HL-60 (cell line): ENCODE results near the gene GCGR.
A peak's percentile ranks its signal among the peaks of the same experiment; 100 is the strongest.

Experiments
- DNase-seq, 2 experiments: peaks; one replicate each; pipeline ENCODE4 v3.0.0-alpha.2; 2010 to 2020; ENCODE audit warnings: low read depth in 1 of 2, low spot score in 1 of 2
- H3K27ac ChIP-seq: fragments of 250-450 bp; sonication (Bioruptor Pico); replicated peaks from 2 replicates; pipeline ENCODE4 v1.5.1; 2020; ENCODE audit warnings: mild to moderate bottlenecking, moderate library complexity
- H3K27me3 ChIP-seq: fragments of 250-450 bp; sonication (Bioruptor Pico); 2 replicates; pipeline ENCODE4 v1.5.1; 2021; ENCODE audit warnings: mild to moderate bottlenecking, moderate library complexity; ENCODE audit not compliant: insufficient read depth, poor library complexity, severe bottlenecking
- H3K4me3 ChIP-seq: replicated peaks from 2 replicates; pipeline ENCODE4 v1.5.1; 2011; ENCODE audit warnings: mild to moderate bottlenecking, control low read depth, low read length; ENCODE audit not compliant: insufficient read depth
- GABPA ChIP-seq: IDR thresholded peaks from 2 replicates; pipeline ENCODE4 v1.6.1; 2012; ENCODE audit warnings: low read depth
- POLR2AphosphoS5 ChIP-seq: IDR thresholded peaks from 2 replicates; pipeline ENCODE4 v1.6.1; 2012; ENCODE audit warnings: low read depth
- SPI1 ChIP-seq: IDR thresholded peaks from 2 replicates; pipeline ENCODE4 v1.6.1; 2012; ENCODE audit warnings: low read depth, mild to moderate bottlenecking, borderline replicate concordance
- TF ChIP-seq, protein P1 (sequence below): IDR thresholded peaks from 2 replicates; pipeline ENCODE4 v1.6.1; 2012; ENCODE audit warnings: low read depth; ENCODE audit not compliant: insufficient replicate concordance
- TF ChIP-seq, protein P2 (sequence below): IDR thresholded peaks from one replicate; pipeline ENCODE4 v1.5.1; 2011; ENCODE audit warnings: low read length, control low read depth, inconsistent platforms; ENCODE audit not compliant: insufficient read depth

GCGR gene

DNA sequence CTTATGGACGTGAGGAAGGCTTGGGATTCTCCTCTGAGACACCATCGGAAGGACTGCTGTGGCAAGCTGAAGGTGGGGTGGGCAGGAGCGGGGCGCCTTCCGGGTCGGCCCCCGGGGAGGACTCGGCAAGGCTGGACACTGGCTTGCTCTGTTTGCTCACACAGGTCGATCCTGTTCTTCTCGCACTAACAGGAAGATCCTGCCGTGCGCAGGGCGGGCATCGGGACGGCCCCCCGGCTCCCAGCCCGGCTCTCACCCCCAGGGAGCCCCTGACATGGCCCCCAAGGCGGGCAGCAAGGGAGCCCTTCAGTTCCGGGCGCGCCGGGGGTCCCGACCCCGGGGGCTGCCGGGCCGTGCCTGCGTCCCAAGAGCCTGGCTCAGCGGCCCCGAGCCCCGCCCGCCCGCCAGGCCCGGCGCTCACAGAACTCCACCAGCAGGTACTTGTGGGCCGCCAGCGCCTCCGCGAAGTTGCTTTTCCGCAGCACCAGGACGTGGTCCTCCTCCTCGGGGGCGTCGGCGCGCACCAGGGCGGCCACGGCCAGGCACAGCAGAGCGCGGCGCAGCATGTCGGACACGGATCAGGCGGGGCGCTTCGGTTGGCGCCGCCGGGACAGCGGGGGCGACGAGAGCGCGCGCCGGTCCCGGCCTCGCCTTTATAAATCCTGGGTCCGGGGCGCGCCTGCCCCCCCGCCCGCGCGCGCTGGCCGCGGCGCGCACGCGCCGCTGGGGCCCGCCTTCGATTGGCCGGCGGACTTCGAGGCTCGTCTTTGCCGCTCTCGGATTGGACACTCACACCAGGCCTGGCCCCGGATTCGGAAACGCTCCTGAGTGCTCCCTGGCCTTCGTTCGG lies 56.2 kb downstream of the GCGR start, which contains the start of gene P4HB:
P4HB (minus strand) TSS at position 630 of the 850 bp plus-strand sequence; CDS start at position 566, 64 bp downstream.
- TF ChIP-seq GABPA = no peak
- peak; percentile 96 for TF ChIP-seq POLR2AphosphoS5
- TF ChIP-seq, protein P1, sequence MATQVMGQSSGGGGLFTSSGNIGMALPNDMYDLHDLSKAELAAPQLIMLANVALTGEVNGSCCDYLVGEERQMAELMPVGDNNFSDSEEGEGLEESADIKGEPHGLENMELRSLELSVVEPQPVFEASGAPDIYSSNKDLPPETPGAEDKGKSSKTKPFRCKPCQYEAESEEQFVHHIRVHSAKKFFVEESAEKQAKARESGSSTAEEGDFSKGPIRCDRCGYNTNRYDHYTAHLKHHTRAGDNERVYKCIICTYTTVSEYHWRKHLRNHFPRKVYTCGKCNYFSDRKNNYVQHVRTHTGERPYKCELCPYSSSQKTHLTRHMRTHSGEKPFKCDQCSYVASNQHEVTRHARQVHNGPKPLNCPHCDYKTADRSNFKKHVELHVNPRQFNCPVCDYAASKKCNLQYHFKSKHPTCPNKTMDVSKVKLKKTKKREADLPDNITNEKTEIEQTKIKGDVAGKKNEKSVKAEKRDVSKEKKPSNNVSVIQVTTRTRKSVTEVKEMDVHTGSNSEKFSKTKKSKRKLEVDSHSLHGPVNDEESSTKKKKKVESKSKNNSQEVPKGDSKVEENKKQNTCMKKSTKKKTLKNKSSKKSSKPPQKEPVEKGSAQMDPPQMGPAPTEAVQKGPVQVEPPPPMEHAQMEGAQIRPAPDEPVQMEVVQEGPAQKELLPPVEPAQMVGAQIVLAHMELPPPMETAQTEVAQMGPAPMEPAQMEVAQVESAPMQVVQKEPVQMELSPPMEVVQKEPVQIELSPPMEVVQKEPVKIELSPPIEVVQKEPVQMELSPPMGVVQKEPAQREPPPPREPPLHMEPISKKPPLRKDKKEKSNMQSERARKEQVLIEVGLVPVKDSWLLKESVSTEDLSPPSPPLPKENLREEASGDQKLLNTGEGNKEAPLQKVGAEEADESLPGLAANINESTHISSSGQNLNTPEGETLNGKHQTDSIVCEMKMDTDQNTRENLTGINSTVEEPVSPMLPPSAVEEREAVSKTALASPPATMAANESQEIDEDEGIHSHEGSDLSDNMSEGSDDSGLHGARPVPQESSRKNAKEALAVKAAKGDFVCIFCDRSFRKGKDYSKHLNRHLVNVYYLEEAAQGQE = peak; percentile 61
- Histone ChIP-seq H3K27ac (peak within 1 kb of the TSS; percentile 96), H3K27me3 (no peaks in the 10 kb centered on the region), H3K4me3 (peak within 1 kb of the TSS; percentile 89)
- DNase-seq = peak in 1 of 2 experiments; percentile 91

DNA sequence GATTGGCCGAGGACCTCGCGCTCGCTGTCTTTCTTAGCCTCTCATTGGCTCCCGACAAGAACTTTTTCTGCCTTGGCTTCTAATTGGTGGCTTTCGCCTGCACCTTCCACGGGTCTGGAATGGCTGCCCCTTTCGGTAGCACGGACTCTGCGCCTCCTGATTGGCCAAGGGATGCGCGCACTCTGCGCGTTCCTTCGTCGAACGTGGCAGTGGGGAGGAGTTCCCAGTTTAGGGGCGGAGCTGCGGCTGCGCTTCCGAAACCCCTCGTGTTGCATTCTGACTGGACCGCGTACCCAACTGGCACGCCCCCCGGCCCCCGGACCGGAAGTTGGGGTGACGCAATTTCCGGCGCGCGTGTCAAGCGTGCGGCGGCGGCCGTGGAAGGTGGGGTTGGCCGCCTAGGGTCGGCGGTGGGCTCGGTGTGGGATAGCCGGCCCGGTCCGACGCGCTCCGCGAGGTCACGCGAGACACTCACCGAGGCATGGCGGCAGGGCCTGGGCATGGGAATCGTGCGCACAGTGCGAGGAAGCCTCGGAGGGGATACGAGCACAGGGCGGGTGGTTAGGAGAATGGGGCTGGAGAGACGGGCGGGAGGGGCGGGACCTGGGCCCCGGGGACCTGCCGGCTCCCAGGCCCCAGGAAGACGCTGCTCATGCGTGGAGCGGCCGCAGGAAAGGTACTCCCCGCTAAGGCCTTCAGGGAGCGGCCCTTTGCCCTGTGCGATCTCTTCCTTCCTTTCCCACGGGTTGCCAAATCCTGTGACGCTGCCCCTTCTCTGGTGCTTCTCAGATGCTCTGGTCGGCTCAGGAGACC lies 57.0 kb downstream of the GCGR start:
- Histone ChIP-seq H3K27me3 (no peaks in the 10 kb centered on the region), H3K27ac (peak overlapping the region; percentile 96), H3K4me3 (peak overlapping the region; percentile 62)
- peak; percentile 93 for TF ChIP-seq GABPA
- TF ChIP-seq, protein P1 = peak; percentile 65
- TF ChIP-seq POLR2AphosphoS5 = peak; percentile 86
- TF ChIP-seq, protein P2, sequence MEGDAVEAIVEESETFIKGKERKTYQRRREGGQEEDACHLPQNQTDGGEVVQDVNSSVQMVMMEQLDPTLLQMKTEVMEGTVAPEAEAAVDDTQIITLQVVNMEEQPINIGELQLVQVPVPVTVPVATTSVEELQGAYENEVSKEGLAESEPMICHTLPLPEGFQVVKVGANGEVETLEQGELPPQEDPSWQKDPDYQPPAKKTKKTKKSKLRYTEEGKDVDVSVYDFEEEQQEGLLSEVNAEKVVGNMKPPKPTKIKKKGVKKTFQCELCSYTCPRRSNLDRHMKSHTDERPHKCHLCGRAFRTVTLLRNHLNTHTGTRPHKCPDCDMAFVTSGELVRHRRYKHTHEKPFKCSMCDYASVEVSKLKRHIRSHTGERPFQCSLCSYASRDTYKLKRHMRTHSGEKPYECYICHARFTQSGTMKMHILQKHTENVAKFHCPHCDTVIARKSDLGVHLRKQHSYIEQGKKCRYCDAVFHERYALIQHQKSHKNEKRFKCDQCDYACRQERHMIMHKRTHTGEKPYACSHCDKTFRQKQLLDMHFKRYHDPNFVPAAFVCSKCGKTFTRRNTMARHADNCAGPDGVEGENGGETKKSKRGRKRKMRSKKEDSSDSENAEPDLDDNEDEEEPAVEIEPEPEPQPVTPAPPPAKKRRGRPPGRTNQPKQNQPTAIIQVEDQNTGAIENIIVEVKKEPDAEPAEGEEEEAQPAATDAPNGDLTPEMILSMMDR = no peak
- TF ChIP-seq SPI1 = peak; percentile 29; the same call in 1 of the 2 replicates
- peak; percentile 100 for DNase-seq

DNA sequence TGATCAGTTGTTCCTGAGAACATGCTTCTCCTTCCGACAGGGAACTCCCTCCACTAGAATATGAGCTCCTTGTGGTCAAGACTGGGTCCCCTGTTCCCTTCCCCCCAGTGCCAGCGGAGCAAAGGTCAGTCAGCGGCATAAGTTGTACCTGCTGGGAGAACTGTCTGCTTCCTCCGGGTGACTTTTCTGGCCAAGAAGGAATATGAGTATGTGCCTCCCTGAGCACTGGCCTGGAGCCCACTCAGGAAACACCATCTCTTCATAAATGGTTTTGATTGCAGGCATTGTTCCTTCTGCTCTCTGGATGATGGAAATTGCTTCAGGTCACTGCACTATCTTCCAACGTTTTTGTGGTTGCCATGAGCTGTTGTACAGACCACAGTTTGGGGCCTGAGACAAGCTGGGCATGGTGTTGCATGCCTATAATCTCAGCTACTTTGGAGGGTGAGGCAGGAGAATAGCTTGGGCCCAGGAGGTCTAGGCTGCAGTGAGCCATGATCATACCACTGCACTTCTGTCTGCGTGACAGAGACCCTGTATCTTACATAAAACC lies 59.2 kb downstream of the GCGR start:
- peak overlapping the region; percentile 96 for H3K27ac ChIP-seq
- TF ChIP-seq POLR2AphosphoS5 = peak; percentile 88
- TF ChIP-seq, protein P2 = no peak
- no peaks in the 10 kb centered on the region for H3K27me3 ChIP-seq
- DNase-seq = peak in 1 of 2 experiments; percentile 87
- peak overlapping the region; percentile 2 for H3K4me3 ChIP-seq
